ENCODE measurements around the gene RAB8A.
"Not testable (repeated sequence)": the region's sequence is repeated elsewhere in the genome, so short reads cannot be mapped to it uniquely, and the experiment has no call there.

RAB8A gene

GRCh38 chr19:16143399-16144215 is 31.9 kb downstream of the RAB8A start, which contains the start of gene HSH2D:
Gene HSH2D, plus strand, starts transcription at chr19:16143685. Its CDS starts 5,066 bp downstream, at chr19:16148751.
- no peak for DNase-seq

DNA sequence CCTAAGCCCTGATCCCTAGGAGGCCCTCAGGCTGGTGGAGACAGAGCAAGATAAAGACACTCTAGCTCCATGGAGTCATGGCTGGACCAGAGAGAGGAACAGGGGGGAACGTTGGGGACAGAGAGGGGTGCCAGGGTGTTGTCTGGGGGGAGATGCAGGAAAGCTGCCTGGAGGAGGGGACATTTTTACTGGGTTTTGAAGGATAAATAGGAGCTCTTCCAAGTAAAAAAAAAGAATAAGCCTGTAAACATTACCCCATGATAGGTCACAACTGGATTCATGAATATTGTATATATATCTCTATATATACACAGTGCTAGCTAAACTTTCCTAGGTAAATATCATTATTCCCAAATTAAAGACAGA is 32.5 kb downstream of the RAB8A start:
- no peak for DNase-seq

GRCh38 chr19:16146112-16146511 is 34.4 kb downstream of the RAB8A start:
- no peak for DNase-seq

DNA sequence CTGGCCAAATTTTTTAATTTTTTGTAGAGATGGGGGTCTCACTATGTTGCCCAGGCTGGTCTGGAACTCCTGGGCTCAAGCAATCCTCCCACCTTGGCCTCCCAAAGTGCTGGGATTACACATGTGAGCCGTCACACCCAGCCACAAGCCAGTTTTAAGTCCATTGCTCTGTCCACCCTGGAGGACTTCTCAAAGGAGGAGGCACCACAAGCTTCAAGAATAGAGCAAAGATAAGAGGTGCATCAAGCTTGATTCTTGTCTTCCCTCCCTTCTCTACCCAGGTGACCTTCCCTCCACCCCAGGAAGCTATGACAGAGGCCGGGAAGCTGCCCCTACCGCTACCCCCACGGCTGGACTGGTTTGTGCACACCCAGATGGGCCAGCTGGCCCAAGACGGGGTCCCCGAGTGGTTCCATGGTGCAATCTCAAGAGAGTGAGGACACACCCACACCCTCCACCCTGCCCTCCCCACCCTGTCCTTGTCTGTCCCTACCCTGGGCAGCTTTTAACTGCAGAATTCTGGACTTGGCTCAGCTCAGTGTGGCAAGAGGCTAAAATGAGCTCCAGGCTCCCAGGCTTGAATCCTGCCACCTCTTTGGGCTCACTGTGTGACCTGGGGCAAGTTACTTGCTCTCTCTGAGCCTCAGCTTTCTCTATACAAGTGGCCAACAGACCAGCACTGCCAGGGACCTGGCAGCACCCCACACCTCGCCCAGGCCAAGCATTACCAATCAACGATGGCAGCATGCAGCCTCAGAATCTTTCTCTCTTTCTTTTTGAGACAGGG is 36.9 kb downstream of the RAB8A start:
- DNase-seq, result no peak

GRCh38 chr19:16153582-16154336 is 42.1 kb downstream of the RAB8A start:
- DNase-seq, result no peak

DNA sequence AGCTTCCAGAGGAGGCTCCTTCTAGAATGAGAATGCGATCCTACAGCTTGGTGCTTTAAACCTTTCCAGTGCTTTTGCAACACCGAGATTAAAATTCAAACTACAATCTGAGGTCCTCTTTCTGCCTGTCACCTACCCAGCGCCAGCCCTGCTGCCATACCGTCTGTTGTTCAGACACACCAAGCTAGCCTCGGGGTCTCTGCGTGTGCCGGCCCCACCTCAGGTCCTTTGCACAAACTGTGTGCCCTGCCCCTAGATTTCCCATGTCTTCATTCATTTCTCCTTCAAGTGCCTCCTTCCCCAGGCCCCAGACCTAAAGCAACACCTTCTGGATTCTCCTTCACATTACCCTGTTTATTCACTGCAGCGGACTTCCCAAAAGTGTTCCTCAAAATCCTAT is 42.9 kb downstream of the RAB8A start:
- DNase-seq, result no peak

GRCh38 chr19:16155128-16155527 is 43.4 kb downstream of the RAB8A start:
- no peak for DNase-seq

DNA sequence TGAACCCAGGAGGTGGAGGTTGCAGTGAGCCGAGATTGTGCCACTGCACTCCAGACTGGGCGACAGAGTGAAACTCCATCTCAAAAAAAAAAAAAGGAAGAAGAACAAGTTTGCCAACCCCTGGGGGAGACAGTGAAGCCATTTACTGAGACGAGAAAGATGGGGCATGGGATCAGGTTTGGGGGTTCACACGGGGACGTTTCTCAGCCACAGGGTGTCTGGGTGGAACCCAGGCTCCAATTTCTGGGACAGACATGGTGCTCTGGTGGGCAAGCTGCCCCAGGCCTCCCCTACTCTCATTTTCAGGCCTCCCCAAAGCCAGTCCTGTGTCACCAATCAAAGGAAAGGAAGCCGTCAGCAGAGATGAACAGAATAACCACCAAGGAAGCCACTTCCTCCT is 45.2 kb downstream of the RAB8A start:
- DNase-seq, result no peak

DNA sequence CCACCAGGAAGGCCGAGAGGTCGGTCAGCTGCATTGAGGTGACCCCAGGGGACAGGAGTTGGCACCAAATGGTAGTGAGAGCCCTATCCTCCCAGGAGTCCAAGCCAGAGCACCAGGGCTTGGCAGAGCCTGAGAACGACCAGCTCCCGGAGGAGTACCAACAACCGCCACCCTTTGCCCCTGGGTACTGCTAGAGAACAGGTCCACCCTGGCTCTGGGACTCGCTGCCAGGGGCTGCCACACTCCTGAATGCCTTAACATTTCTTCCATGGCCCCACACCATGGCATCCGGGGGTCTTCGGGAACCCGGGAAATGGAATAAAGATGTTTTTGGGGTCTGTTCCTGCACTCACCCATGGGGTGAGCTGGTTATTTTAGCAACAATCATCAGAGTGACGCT is 45.9 kb downstream of the RAB8A start:
- no peak for DNase-seq

DNA sequence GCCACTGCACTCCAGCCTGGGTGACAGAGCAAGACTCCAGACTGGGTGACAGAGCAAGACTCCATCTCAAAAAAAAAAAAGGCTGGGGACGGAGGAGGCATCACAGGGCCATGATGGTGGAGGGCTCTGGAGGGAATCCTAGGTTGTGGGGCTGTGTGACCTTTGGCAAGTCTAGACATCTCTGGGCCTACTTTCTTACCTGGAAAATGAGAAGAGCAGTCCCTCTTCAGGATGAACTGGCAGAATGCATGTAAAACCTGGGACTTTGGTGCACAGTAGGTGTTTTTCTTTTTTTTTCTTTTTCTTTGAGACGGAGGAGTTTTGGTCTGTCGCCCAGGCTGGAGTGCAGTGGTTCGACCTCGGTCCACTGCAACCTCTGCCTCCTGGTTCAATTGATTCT is 48.0 kb downstream of the RAB8A start:
- DNase-seq, result no peak

DNA sequence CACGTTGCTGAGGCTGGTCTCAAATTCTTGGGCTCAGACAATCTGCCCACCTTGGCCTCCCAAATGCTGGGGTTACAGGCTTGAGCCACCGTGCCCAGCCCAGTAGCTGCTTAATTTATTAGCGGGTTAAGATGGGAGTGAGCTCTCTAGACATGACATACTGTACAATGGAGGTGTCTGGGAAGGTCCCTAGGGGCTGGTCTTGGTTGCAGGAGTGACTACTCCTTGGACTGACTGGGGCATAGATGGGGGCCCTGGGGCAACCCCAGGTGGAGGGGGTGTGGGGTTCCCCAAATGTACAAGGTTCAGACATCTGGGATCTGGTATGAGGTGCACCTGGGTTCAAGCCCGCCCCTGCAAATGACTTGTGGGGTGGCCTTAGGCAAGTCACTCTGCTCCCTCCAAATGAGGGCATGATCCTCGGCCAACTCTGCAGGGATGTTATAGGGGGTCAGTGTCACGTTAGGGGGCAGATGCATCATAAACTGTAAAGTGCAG is 48.8 kb downstream of the RAB8A start:
- DNase-seq, result no peak

DNA sequence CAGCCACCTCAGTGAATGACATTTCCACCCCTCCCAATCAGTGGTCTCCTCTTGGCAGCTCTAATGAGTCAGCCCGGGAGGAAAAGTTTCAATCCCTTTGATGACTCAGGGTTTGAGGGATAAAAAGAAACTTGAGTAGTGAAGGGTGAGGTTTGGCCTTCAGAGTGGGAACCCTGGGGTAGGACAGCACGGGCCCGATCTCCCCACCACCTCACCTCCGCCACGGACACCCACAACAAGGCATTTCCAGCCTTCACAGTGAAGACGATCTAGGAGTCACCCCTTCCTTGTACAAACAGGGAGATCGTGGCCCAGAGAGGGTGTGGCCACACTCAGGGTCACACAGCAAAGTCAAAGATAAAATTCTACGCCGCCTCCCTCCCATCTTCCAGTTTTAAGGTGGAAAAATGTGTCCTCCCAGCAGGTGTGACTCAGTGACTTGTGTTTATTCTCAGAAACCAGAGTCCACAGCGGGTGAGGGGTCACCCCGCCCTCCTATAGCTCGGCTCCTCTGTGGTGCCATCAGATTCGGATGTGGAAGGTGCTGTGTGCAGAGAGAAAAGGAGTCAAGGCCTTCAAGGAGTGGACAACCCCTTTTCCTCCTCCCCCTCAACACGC is 49.4 kb downstream of the RAB8A start:
- peak; percentile 80 for DNase-seq

GRCh38 chr19:16161840-16162239 is 50.2 kb downstream of the RAB8A start:
- peak; percentile 68 for DNase-seq

DNA sequence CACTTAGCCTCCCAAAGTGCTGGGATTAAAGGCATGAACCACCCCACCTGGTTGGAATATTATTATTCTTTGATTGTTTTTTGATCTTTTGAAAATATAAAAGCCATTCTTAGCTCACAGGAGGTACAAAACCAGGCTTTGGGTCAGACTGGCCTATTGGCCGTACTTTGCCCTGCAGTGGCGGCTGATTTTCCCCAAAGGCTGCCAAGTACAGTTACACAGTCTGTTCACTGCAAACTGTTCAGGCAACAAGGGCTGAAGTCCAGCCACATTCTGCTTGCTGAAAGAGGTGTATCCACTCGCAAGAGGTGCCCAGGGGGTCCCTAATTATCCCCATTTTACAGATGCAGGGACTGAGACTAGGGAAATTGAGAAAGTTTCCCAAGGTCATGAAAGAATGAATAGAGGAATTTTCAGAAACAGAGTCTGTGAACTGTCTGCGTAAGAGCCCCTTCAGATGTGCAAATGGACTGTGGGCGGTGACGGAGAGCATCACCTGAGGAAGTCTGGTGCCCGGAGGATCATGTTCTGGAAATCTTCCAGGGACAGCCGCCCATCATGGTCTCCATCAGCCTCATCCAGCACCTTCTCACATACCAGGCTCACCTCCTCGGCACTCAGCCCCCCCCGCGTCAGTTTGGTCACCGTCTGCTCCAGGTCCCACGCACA is 52.7 kb downstream of the RAB8A start:
- no peak for DNase-seq

- no peak for DNase-seq
Measured at GRCh38 chr19:16166417-16166816, 54.7 kb downstream of the RAB8A start.

DNA sequence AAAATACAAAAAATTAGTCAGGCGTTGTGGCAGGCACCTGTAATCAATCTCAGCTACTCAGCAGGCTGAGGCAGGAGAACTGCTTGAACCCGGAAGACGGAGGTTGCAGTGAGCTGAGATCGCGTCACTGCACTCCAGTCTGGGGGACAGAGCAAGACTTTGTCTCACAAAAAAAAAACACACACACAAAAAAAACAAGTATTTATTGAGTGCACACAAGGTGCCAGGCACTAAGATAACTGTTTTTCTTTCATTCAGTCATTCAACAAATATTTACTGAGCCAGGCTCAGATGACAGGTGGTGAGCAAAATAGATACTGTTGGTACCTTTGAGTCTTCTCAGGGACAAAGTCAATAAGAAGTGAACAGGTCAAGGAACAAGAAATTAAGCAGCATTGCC is 55.4 kb downstream of the RAB8A start:
- no peak for DNase-seq

DNA sequence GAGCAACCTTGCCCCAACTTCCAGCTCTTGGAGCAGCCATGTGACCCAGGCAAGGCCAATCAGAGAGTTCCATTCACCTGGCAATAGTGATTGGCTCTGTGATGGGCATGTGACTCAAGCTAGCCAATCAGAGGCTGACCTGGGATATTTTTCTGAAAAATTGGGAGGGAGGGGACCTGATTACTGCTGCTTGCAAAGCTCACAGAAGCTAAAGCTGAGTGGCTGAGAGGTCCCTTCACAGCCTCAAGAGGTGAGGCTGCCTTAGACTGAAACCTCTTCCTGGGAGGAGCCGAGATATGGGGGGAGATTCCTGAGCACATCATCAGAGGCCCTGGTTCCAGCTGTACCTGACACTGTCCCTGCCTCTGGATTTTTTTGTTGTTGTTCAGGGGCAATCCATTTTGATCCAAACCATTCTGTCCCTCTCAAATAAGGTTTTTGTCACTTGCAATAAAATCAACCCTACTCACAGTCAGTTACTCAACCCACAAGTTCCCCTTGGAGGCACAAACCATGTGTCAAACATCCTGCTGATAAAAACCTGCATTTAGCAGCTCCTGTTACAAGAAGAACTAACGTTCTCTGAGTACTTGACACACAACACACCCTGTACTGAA is 56.9 kb downstream of the RAB8A start:
- DNase-seq, result no peak

- no peak for DNase-seq
Measured at GRCh38 chr19:16170134-16170533, 58.4 kb downstream of the RAB8A start.

DNA sequence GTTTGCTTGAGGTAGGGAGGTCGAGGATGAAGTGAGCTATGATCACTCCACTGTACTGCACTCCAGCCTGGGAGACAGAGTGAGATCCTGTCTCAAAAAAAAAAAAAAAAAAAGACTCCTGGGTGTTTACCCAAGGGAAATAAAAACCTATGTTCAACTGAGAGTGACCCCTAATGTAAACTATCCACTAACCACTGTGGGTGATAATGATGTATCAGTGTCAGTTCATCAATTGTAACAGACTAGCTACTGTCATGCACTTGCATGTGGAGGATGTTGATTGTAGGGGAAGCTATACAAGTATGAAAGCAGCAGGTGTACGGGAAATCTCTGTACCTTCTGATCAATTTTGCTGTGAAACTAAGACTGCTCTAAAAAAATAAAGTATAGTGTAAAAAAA is 64.3 kb downstream of the RAB8A start:
- no peak for DNase-seq

GRCh38 chr19:16178866-16179265 is 67.2 kb downstream of the RAB8A start:
- not testable (repeated sequence) for DNase-seq

- DNase-seq, result peak; percentile 88
Measured at GRCh38 chr19:16180611-16181010, 68.9 kb downstream of the RAB8A start.

Data from EL (cell line).